GM12873 (cell line): ENCODE results near the gene PAX8.

Experiments
- TF ChIP-seq, protein P1 (sequence below): IDR thresholded peaks from 2 replicates; pipeline ENCODE4 v1.5.1; 2012; ENCODE audit warnings: low read depth, mild to moderate bottlenecking, moderate library complexity, low read length, control low read depth; ENCODE audit not compliant: insufficient read depth; ENCODE audit errors: missing control alignments

PAX8 gene

DNA sequence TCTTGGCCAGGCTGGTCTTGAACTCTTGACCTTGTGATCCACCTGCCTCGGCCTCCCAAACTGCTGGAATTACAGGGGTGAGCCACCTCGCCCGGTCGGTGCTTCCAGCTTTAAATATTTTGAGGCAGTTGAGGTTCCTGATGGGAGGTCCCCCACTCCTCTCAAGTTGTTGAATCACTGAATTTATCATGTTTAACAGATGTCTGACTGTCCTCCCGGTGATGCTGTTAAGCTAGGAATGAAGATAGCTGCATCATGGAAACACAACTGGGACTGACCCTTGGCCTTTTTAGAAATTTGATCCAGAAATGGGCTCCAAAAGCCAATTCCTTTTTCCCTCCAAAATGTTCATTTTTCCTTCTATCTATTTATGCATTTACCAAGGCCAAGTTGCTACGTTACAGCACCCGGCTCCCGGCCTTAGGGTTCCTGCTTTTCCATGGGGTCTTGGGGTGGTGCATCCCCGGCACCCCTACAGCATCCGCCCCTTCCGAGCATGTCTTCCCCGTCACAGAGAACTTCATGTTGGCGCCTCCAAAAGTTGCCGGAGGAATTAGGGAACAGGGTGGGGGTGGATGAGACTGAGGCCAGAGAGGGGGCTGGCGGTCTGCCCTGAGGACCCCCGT is 43.9 kb downstream of the PAX8 start:
- TF ChIP-seq, protein P1, sequence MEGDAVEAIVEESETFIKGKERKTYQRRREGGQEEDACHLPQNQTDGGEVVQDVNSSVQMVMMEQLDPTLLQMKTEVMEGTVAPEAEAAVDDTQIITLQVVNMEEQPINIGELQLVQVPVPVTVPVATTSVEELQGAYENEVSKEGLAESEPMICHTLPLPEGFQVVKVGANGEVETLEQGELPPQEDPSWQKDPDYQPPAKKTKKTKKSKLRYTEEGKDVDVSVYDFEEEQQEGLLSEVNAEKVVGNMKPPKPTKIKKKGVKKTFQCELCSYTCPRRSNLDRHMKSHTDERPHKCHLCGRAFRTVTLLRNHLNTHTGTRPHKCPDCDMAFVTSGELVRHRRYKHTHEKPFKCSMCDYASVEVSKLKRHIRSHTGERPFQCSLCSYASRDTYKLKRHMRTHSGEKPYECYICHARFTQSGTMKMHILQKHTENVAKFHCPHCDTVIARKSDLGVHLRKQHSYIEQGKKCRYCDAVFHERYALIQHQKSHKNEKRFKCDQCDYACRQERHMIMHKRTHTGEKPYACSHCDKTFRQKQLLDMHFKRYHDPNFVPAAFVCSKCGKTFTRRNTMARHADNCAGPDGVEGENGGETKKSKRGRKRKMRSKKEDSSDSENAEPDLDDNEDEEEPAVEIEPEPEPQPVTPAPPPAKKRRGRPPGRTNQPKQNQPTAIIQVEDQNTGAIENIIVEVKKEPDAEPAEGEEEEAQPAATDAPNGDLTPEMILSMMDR = no peak

DNA sequence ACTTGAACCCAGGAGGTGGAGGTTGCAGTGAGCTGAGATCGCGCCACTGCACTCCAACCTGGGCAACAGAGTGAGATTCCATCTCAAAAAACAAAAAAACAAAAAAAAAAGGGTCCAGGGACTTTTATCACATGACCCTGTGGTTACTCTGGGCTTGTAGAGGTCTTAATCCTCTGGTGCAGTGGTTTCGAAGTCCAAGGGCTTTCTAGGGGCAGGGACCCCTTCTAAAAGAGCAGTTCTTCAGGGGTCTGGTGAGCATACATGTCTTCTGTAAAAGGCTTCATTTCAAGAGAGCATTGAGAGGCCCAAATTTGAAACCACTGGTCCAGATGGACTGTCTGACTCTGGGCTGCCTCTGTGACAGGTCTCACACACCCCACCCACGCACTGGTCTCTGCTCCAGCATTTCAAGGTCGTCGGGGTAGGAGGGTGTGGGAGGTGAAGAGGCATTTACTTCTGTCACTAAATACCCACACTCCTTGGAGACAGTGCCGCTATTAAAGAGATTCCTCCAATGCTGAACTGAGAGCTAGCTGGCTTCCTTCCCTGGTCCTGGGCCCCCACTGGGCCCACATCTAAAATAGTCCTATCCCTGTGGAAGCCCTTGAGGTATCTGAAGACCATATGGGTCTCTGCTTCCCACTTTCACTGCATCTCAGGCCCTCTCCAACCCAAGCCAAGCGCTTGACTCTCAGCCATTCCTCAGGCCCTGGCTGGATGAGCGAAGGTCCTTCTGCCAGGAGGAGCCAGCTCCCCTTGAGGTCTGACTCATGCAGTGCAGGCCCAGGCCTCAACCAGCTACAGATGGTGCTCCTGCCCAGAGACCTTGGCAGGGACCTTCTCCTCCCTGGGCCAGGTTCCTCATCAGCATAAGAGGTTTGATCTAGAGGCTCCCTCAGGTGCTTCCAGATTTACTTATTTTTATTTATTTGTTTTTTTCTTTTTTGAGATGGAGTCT is 44.8 kb downstream of the PAX8 start:
- TF ChIP-seq, protein P1 = peak; percentile 50

DNA sequence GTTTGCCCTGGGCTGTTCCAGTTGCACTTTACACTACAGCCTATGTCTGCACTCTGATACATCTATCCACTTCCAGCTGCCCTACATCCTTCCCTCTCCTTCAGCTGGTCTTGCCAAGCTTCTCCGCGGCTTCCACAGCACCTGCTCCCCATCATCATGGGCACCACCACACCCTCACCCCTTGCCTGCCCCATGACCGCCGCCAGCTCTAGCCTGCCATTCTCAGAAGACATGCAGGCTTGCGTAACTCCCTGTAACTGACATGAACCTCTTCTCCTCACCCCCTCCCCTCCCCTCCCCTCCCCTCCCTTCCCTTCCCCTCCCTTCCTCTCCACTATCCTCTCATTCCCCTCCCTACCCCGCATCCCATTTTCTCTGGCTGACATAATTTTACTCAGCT is 46.0 kb downstream of the PAX8 start:
- TF ChIP-seq, protein P1 = no peak

DNA sequence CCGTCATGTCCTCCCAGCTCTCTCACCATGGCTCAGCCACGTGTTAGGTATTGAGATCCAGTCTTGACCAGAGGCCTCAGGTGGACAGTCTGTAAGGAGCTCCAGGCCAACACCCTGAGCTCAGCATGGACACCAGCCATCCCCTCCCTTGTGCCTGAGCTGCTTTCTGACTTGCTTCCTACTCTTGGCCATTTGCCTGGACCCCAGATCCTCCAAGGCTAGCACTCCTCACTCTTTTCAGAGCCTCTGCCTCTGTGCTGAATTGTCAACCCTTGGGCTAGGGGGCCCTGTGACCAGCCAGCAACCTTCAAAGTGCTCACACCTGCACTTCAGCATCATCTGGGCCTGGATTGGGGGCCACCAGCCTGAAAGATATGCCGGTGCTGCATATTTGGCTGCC is 46.6 kb downstream of the PAX8 start:
- TF ChIP-seq, protein P1 = no peak

DNA sequence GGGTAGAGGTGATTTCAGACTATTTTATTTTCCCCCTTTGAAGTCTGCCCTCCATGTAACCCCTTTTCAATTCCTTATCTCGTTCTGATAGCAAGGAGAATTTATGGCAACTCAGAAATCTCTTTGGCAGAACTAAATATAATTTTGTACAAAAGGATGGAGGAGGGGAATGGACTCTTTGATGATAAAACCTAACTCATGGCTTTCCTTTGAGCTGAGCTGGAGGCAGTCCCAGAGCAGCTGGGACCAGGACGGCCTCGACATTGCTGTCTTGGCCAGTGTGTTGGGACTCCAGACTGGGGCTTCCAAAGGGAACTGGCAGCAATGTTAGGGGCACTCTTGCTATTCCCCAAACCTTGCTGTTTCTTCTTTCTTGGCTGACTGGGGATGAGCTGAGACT is 47.7 kb downstream of the PAX8 start:
- TF ChIP-seq, protein P1 = no peak

DNA sequence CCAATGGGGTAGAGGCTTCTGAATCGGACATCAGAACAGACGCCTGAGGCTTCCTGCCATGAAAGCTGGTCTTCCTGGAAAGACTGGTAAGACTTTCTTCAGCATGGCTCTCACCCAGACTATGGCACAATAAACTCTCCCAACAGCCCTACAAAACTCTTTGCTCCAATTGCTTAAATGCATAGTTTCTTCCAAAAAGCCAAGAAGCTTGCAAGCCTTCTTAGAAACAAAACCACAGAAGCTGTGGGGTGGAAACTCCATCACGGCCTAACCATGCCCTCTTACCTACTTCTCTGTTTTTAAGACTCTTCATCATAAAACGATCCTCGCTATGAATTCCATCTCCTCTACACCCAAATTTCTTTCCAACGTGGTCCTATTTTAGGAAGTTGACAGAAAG is 48.2 kb downstream of the PAX8 start:
- TF ChIP-seq, protein P1 = no peak

DNA sequence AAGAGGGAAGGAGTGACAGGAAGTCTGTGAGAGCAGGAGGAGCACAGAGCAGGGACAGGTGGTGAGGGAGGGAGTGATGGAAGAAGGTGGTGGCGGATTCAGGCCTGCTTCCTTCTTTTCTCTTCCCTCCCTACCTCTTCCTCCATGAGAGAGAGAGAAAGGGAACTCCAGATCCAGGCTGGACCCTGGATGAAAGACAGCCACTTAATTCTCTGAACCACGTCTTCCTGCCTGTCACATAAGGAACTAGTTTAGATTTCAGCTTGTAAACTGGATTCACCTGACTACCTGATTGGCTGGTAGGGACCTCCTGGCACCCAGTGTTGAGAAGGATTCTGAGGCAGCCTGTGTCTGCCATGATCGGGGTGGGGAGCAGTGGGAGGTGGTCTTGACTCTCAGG is 48.9 kb downstream of the PAX8 start:
- TF ChIP-seq, protein P1 = no peak
